Right lobe of liver (tissue), 6 donors: Measurements from ENCODE around the gene MDFI. TPM values are rescaled to one million over a fixed set of nuclear protein-coding genes. Genes with fewer than 3 reads are reported as not detected.

Experiments used
- ATAC-seq, 4 donors: fragments of 200-7000 bp; cut with Tn5 transposase; one replicate each; pipeline ENCODE4 v1.9.1; 2020; ENCODE audit warnings: mild to moderate bottlenecking in 4 of 4, moderate library complexity in 4 of 4
- DNase-seq, 3 donors: peaks; one replicate each; pipeline ENCODE4 v3.0.0-alpha.2; 2020
- H3K27ac ChIP-seq, 3 donors: fragments of 200-600 bp; one replicate each; pipeline ENCODE4 v1.8.0; 2022
- H3K27me3 ChIP-seq, 2 donors: fragments of 200-600 bp; one replicate each; pipeline ENCODE4 v1.8.0; 2022
- H3K36me3 ChIP-seq, 4 donors: fragments of 200-600 bp; sonication (generic) in 1 of 4; one replicate each; pipeline versions ENCODE4 v1.5.1 to v1.8.0; 2017 to 2022; ENCODE audit warnings: control low read depth in 1 of 4
- H3K4me1 ChIP-seq, 4 donors: fragments of 200-600 bp; sonication (generic) in 1 of 4; one replicate each; pipeline versions ENCODE4 v1.5.1 to v1.8.0; 2017 to 2022; ENCODE audit warnings: control low read depth in 1 of 4
- H3K4me3 ChIP-seq, 3 donors: fragments of 200-600 bp; one replicate each; pipeline ENCODE4 v1.8.0; 2022
- H3K9me3 ChIP-seq, 4 donors: fragments of 200-600 bp; sonication (generic) in 1 of 4; one replicate each; pipeline versions ENCODE4 v1.5.1 to v1.8.0; 2017 to 2022; ENCODE audit warnings: control low read depth in 1 of 4
- POLR2A ChIP-seq: fragments of 450-650 bp; IDR thresholded peaks from one replicate; pipeline ENCODE4 v1.6.1; 2017; ENCODE audit warnings: antibody characterized with exemption, mild to moderate bottlenecking
- WGBS: methylation state at CpG from one replicate; pipeline ENCODE4 v1.1.6; 2018; ENCODE audit warnings: low coverage, low lambda C conversion rate; ENCODE audit not compliant: insufficient coverage; ENCODE audit errors: missing lambda C conversion rate; 5-methylcytosine and 5-hydroxymethylcytosine counted together
- intact Hi-C, 2 donors: fragments of 100-400 bp; cut with DNase I; formaldehyde crosslinking; loops; one replicate each; pipeline versions ENCODE4 v1.11.2 to v1.14.1; 2022
- total RNA-seq, 6 experiments: library from RNA; depleted of rRNA in 2 of 6; stranded (reverse); fragments of >200 nt in 2 of 6; fragmentation: NEBNext Ultra II Directional in 3 of 6; extraction: Animal tissue kit (Norgen Biotek cat#: 25700) in 3 of 6; gene quantifications; one replicate each; pipeline versions ENCODE4 v1.1.0 to v1.2.4, GENCODE V29; 2016 to 2023
- TF ChIP-seq, protein P1 (sequence below), 4 donors: fragments of 200-600 bp in 3 of 4; fragments of 450-650 bp in 1 of 4; IDR thresholded peaks; one replicate each; pipeline versions ENCODE4 v1.5.1 to v1.8.0; 2016 to 2022; ENCODE audit warnings: antibody characterized with exemption in 4 of 4, mild to moderate bottlenecking in 2 of 4
- donor health status: DM: no; HTN: yes; CAD: no.
- donor health status: DM: no; HTN: no; CAD: no.
- donor health status: DM: no; HTN: no; CAD: no.
- donor health status: DM: no; HTN: yes; CAD: no.
- donor health status: DM: no; HTN: yes; CAD: no.

MDFI gene
- total RNA-seq, 6 experiments from 2014 or later = 0.29 to 2.4 (median 1.1) TPM; not detected in 3

DNA sequence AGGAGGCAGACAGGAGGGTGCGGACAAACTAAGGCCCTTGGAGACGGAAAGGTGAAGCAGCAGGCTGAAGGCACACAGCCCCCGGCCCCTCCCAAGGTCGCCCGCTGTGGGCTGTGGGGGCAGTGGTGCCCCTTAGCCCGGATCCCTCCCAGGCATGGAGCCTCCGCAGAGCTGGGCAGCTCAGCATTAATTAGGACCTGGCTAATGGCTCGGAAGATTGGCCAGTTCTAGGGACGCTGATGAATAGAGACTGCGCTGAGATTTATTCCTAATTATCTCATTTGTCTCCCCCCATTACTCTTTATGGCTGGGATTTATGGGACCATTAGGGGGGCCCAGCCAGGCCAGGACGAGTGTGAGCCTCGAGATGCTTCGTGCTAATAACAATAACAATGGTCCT lies 20.4 kb downstream of the MDFI start:
- Histone ChIP-seq H3K27me3 (no peaks in the 10 kb centered on the region), H3K9me3 (no peaks in the 10 kb centered on the region), H3K4me1 (no peaks in the 10 kb centered on the region), H3K4me3 (no peak overlapping the region), H3K27ac (no peak overlapping the region), H3K36me3 (no peaks in the 10 kb centered on the region)
- intact Hi-C loops = no loop called here
- no peak for ATAC-seq
- TF ChIP-seq POLR2A = no peak
- TF ChIP-seq, protein P1, sequence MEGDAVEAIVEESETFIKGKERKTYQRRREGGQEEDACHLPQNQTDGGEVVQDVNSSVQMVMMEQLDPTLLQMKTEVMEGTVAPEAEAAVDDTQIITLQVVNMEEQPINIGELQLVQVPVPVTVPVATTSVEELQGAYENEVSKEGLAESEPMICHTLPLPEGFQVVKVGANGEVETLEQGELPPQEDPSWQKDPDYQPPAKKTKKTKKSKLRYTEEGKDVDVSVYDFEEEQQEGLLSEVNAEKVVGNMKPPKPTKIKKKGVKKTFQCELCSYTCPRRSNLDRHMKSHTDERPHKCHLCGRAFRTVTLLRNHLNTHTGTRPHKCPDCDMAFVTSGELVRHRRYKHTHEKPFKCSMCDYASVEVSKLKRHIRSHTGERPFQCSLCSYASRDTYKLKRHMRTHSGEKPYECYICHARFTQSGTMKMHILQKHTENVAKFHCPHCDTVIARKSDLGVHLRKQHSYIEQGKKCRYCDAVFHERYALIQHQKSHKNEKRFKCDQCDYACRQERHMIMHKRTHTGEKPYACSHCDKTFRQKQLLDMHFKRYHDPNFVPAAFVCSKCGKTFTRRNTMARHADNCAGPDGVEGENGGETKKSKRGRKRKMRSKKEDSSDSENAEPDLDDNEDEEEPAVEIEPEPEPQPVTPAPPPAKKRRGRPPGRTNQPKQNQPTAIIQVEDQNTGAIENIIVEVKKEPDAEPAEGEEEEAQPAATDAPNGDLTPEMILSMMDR (IDR thresholded peaks at IDR 0.05) = no peak
- WGBS = 75% methylated on average over 13 of the region's 13 CpGs
- no peak for DNase-seq

DNA sequence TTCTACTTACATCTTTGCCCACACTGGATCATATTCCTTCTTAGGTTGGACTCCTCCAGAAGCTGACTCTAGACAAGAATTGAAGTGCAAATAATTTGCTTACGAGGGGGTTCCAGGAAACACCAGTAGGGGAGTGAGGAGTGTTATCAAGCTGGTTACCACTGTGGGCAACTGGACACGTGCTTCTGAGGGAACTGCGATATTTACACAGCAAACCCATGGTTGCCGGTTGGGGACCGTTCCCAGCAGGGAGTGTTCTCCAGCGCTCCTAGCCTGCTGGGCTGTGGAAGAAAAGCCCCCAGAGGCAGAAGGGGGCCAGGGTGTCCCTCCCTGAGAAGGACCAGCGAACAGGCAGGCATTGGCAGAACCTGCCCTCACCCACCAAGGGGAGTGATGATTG lies 21.7 kb downstream of the MDFI start:
- H3K27me3 ChIP-seq = no peaks in the 10 kb centered on the region
- intact Hi-C loops = no loop called here

DNA sequence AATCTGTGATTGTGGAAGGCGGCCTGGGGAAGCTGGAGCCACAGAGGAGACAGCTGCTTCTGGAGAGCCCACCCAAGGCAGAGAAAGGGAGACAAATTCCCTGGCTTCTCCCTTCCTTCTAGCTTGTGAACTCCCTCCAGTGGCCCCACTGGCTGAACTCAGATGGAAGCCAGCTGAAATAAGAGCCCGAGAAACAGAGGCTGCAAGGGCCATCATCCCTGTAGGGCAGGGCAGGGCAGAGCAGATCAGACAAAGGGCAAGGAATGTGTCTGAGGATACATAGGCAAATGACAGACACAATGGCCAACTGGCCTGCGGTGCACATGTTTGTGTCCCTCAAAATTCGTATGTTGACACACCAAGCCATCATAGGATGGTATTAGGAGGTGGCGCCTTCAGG lies 25.3 kb downstream of the MDFI start:
- H3K36me3 ChIP-seq = no peaks in the 10 kb centered on the region
- no peak overlapping the region for H3K27ac ChIP-seq
- no peaks in the 10 kb centered on the region for H3K27me3 ChIP-seq
- intact Hi-C loops = no loop called here
- DNase-seq = peak in 1 of 3 donors; percentile 11
- 69% methylated on average over 5 of the region's 5 CpGs for WGBS
- TF ChIP-seq POLR2A = no peak
- TF ChIP-seq, protein P1 (IDR thresholded peaks at IDR 0.05) = no peak
- no peaks in the 10 kb centered on the region for H3K9me3 ChIP-seq
- ATAC-seq = no peak
- no peaks in the 10 kb centered on the region for H3K4me1 ChIP-seq
- no peak overlapping the region for H3K4me3 ChIP-seq

More for the DNA sequence above, 21.7 kb downstream of the MDFI start:
- Histone ChIP-seq H3K27ac (no peak overlapping the region), H3K36me3 (no peaks in the 10 kb centered on the region), H3K9me3 (no peaks in the 10 kb centered on the region), H3K4me3 (no peak overlapping the region), H3K4me1 (no peaks in the 10 kb centered on the region)
- ATAC-seq = no peak
- TF ChIP-seq POLR2A = no peak
- TF ChIP-seq, protein P1 (IDR thresholded peaks at IDR 0.05) = no peak
- no peak for DNase-seq
- 14% methylated on average over 4 of the region's 7 CpGs for WGBS

DNA sequence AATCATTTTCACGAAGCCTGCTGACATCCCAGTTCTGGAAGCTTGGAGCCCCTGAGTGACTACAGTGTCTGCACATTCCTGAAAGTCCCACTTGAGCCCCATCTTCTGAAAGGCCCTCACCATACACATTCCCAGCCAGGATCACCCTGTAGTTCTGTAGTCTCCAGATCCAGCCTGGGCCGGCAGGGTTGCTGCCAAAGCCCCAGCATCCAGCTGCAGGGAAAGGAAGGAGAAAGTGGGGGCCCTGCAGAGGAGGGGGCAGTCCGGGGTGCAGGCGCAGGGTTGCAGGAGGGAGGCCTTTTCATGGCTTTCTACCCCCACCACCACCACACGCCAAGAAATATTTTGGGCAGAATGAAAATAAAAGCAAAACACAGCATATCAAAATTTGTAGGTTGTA lies 26.0 kb downstream of the MDFI start:
- Histone ChIP-seq H3K36me3 (no peaks in the 10 kb centered on the region), H3K27me3 (no peaks in the 10 kb centered on the region), H3K4me1 (no peaks in the 10 kb centered on the region), H3K9me3 (no peaks in the 10 kb centered on the region), H3K4me3 (no peak overlapping the region), H3K27ac (no peak overlapping the region)
- TF ChIP-seq, protein P1 (IDR thresholded peaks at IDR 0.05) = no peak
- no peak for TF ChIP-seq POLR2A
- ATAC-seq (no peak), DNase-seq (peak in 1 of 3 donors; percentile 25)
- intact Hi-C loops = no loop called here
- WGBS = 31% methylated on average over 3 of the region's 5 CpGs

DNA sequence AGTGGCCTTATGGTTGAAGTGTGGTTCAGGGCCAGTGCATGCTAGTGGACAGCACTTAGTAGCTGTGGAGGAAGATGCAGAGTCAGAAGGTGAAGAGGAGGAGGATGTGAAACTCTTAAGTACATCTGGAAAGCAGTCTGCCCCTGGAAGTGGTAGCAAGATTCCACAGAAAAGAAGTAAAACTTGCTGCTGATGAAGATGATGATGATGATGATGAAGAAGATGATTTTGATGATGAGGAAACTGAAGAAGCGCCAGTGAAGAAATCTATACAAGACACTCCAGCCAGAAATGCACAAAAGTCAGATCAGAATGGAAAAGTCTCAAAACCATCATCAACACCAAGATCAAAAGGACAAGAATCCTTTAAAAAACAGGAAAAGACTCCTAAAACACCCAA lies 28.9 kb downstream of the MDFI start:
- Histone ChIP-seq H3K4me3 (no peak overlapping the region), H3K4me1 (no peaks in the 10 kb centered on the region), H3K36me3 (no peaks in the 10 kb centered on the region), H3K27ac (no peak overlapping the region), H3K9me3 (no peaks in the 10 kb centered on the region), H3K27me3 (no peaks in the 10 kb centered on the region)
- DNase-seq (no peak), ATAC-seq (no peak)
- WGBS = 67% methylated on average over 1 of the region's 1 CpG
- intact Hi-C loops = no loop called here
- no peak for TF ChIP-seq POLR2A
- TF ChIP-seq, protein P1 (IDR thresholded peaks at IDR 0.05) = no peak
